Measurements from ENCODE around the gene GABRE. TPM values are rescaled to one million over a fixed set of nuclear protein-coding genes. Genes with fewer than 3 reads are reported as not detected.

Gene GABRE
- 23.0 and 29.9 TPM in 2 replicates for total RNA-seq

GRCh38 chrX:151974336-151975227 is at the start of gene GABRE:
TSS of gene GABRE (minus strand) at chrX:151974676. CDS start at chrX:151974625, 51 bp downstream.

GRCh38 chrX:151912780-151913179 is 61.7 kb downstream of the GABRE start, which contains the start of gene MAGEA4:
TSS of gene MAGEA4 (plus strand) at chrX:151912889. CDS start at chrX:151923665, 10,776 bp downstream.

Other genes starting within 250 kb of the GABRE start
- not detected in 2 replicates for gene CNGA2, start 239.9 kb downstream of the GABRE start, total RNA-seq
- not detected in 2 replicates for gene MAGEA4, start 61.8 kb downstream of the GABRE start, total RNA-seq
- gene MAGEA10, start 163.9 kb upstream of the GABRE start, total RNA-seq = not detected in 2 replicates